Gastrocnemius medialis (tissue), 4 donors: ENCODE data around the gene TMEM129.

Source experiments
- CTCF ChIP-seq, 5 experiments: fragments of 450-650 bp in 3 of 5; fragments of 200-600 bp in 2 of 5; sonication (generic) in 2 of 5; IDR thresholded peaks in 4 of 5; conservative IDR thresholded peaks in 1 of 5; 1 replicate in 4 of 5; 2 replicates in 1 of 5; pipeline ENCODE4 v1.5.1; 2016 to 2019; ENCODE audit warnings: antibody characterized with exemption in 5 of 5, mild to moderate bottlenecking in 3 of 5, moderate library complexity in 3 of 5
- POLR2A ChIP-seq, 2 donors: fragments of 450-650 bp; IDR thresholded peaks; one replicate each; pipeline ENCODE4 v1.6.1; 2017; ENCODE audit warnings: antibody characterized with exemption in 2 of 2, mild to moderate bottlenecking in 2 of 2, moderate library complexity in 2 of 2

- no peak for TF ChIP-seq POLR2A (IDR thresholded peaks at IDR 0.05)
- no peak for TF ChIP-seq CTCF (IDR thresholded peaks at IDR 0.05 in 4 of 5, conservative IDR thresholded peaks at IDR 0.05 in 1 of 5)
Measured at GRCh38 chr4:1668488-1668840, 52.7 kb downstream of the TMEM129 start.
